Osteoblast (primary cell): ENCODE results near the gene PMAIP1. TPM values are rescaled to one million over a fixed set of nuclear protein-coding genes. Genes with fewer than 3 reads are reported as not detected.
A peak's percentile ranks its signal among the peaks of the same experiment; 100 is the strongest.
"Not testable (repeated sequence)": the region's sequence is repeated elsewhere in the genome, so short reads cannot be mapped to it uniquely, and the experiment has no call there.

Experiments
- DNase-seq: peaks from one replicate; pipeline ENCODE4 v3.0.0; 2011; ENCODE audit warnings: low spot score, mixed read lengths; ENCODE audit not compliant: insufficient read length; ENCODE audit errors: missing footprints
- H2AFZ ChIP-seq: 2 replicates; pipeline ENCODE4 v1.6.0; 2011; ENCODE audit warnings: mild to moderate bottlenecking, low read length
- H3K27ac ChIP-seq: 2 replicates; pipeline ENCODE4 v1.5.1; 2011; ENCODE audit warnings: mild to moderate bottlenecking, low read depth, low read length, moderate library complexity
- H3K27me3 ChIP-seq: 2 replicates; pipeline ENCODE4 v1.6.0; 2012; ENCODE audit warnings: mild to moderate bottlenecking, control low read depth, inconsistent platforms, low read length, moderate library complexity; ENCODE audit not compliant: insufficient read depth
- H3K36me3 ChIP-seq: 2 replicates; pipeline ENCODE4 v1.5.1; 2011; ENCODE audit warnings: mild to moderate bottlenecking, low read length, control low read depth, moderate library complexity; ENCODE audit not compliant: insufficient read depth
- H3K4me1 ChIP-seq: 2 replicates; pipeline ENCODE4 v1.5.1; 2011; ENCODE audit warnings: mild to moderate bottlenecking, low read length, control low read depth, moderate library complexity; ENCODE audit not compliant: insufficient read depth
- H3K4me2 ChIP-seq: 2 replicates; pipeline ENCODE4 v1.6.0; 2011; ENCODE audit warnings: mild to moderate bottlenecking, low read length; ENCODE audit not compliant: insufficient read depth
- H3K4me3 ChIP-seq: fragments of 200-600 bp; sonication (generic); 3 replicates; pipeline ENCODE4 v1.5.1; 2012; ENCODE audit warnings: mild to moderate bottlenecking, low read length, inconsistent platforms; ENCODE audit not compliant: insufficient read depth
- H3K79me2 ChIP-seq: 2 replicates; pipeline ENCODE4 v1.6.0; 2012; ENCODE audit warnings: mild to moderate bottlenecking, low read length, control low read depth, inconsistent platforms; ENCODE audit not compliant: insufficient read depth
- H3K9me3 ChIP-seq: 2 replicates; pipeline ENCODE4 v1.5.1; 2011; ENCODE audit warnings: low read depth, low read length, control low read depth
- H4K20me1 ChIP-seq: 2 replicates; pipeline ENCODE4 v1.6.0; 2012; ENCODE audit warnings: mild to moderate bottlenecking, low read length, control low read depth; ENCODE audit not compliant: insufficient read depth
- CTCF ChIP-seq: IDR thresholded peaks from 2 replicates; pipeline ENCODE4 v1.5.1; 2011; ENCODE audit warnings: mild to moderate bottlenecking, low read depth, low read length, moderate library complexity; ENCODE audit errors: extremely low read depth
- total RNA-seq: library from RNA; depleted of rRNA; stranded (reverse); fragments of >200 nt; gene quantifications from 2 replicates; pipeline ENCODE4 v1.2.3, GENCODE V29; 2012

PMAIP1 gene
- total RNA-seq, 1 donor, result 4.0 TPM

GRCh38 chr18:59878644-59879043 is 21.2 kb upstream of the PMAIP1 start:
- Histone ChIP-seq H3K9me3 (no peaks in the 10 kb centered on the region), H4K20me1 (no peaks in the 10 kb centered on the region), H3K27ac (no peak overlapping the region), H3K4me2 (no peak overlapping the region), H3K36me3 (no peaks in the 10 kb centered on the region), H3K27me3 (no peaks in the 10 kb centered on the region), H2AFZ (peak overlapping the region; percentile 25), H3K4me3 (no peak overlapping the region), H3K79me2 (no peaks in the 10 kb centered on the region), H3K4me1 (peaks cover 23% of the 10 kb centered on the region)
- no peak for DNase-seq
- TF ChIP-seq CTCF, result no peak

- H3K36me3 ChIP-seq, result no peaks in the 10 kb centered on the region
- peak overlapping the region; percentile 69 for H3K27ac ChIP-seq
- no peaks in the 10 kb centered on the region for H4K20me1 ChIP-seq
- H3K4me3 ChIP-seq, result no peak overlapping the region
- peaks cover 27% of the 10 kb centered on the region for H3K4me1 ChIP-seq
- H3K9me3 ChIP-seq, result no peaks in the 10 kb centered on the region
- DNase-seq, result peak; percentile 73
- peak overlapping the region; percentile 66 for H3K4me2 ChIP-seq
- H3K79me2 ChIP-seq, result no peaks in the 10 kb centered on the region
- H2AFZ ChIP-seq, result peak overlapping the region; percentile 70
- no peak for TF ChIP-seq CTCF
- no peaks in the 10 kb centered on the region for H3K27me3 ChIP-seq
Observed at GRCh38 chr18:59881728-59882656, 17.8 kb upstream of the PMAIP1 start.

- no peak for TF ChIP-seq CTCF
- Histone ChIP-seq H3K27ac (no peak overlapping the region), H4K20me1 (no peaks in the 10 kb centered on the region), H2AFZ (no peak overlapping the region), H3K4me1 (peaks cover 27% of the 10 kb centered on the region), H3K4me3 (no peak overlapping the region), H3K36me3 (no peaks in the 10 kb centered on the region), H3K4me2 (no peak overlapping the region), H3K27me3 (no peaks in the 10 kb centered on the region), H3K9me3 (no peaks in the 10 kb centered on the region), H3K79me2 (no peaks in the 10 kb centered on the region)
- no peak for DNase-seq
Observed at GRCh38 chr18:59884351-59884750, 15.4 kb upstream of the PMAIP1 start.

- peak overlapping the region; percentile 43 for H3K4me3 ChIP-seq
- H3K36me3 ChIP-seq, result no peaks in the 10 kb centered on the region
- TF ChIP-seq CTCF, result no peak
- H3K79me2 ChIP-seq, result no peaks in the 10 kb centered on the region
- peak overlapping the region; percentile 92 for H3K4me2 ChIP-seq
- peak overlapping the region; percentile 22 for H2AFZ ChIP-seq
- H3K4me1 ChIP-seq, result peaks cover 27% of the 10 kb centered on the region
- H3K27ac ChIP-seq, result peak overlapping the region; percentile 69
- no peaks in the 10 kb centered on the region for H3K27me3 ChIP-seq
- peak; percentile 79 for DNase-seq
- no peaks in the 10 kb centered on the region for H3K9me3 ChIP-seq
- no peaks in the 10 kb centered on the region for H4K20me1 ChIP-seq
Observed at GRCh38 chr18:59885579-59886163, 14.1 kb upstream of the PMAIP1 start.

- peak overlapping the region; percentile 69 for H3K27ac ChIP-seq
- peak overlapping the region; percentile 92 for H3K4me2 ChIP-seq
- H4K20me1 ChIP-seq, H3K27me3 ChIP-seq, H3K9me3 ChIP-seq, DNase-seq, H3K79me2 ChIP-seq, H3K36me3 ChIP-seq, H3K4me3 ChIP-seq: not testable (repeated sequence)
- H3K4me1 ChIP-seq, result peaks cover 26% of the 10 kb centered on the region
- H2AFZ ChIP-seq, result peak overlapping the region; percentile 42
Observed at GRCh38 chr18:59886399-59886798, 13.4 kb upstream of the PMAIP1 start.
